ENCODE measurements around the gene MYRIP.

- TF ChIP-seq EZH2 (IDR thresholded peaks at IDR 0.05; ENCODE audit: low read depth, unreplicated experiment) (no peak), ZNF114 (CRISPR knock-in tag; IDR thresholded peaks at IDR 0.05) (no peak), EZH2phosphoT487 (IDR thresholded peaks at IDR 0.05; ENCODE audit: unreplicated experiment) (no peak)
Measured at GRCh38 chr3:40057786-40058185, 248.4 kb downstream of the MYRIP start.
